ENCODE measurements around the gene SLC35F6. TPM values are rescaled to one million over a fixed set of nuclear protein-coding genes. Genes with fewer than 3 reads are reported as not detected.

SLC35F6 gene
- total and polyA plus RNA-seq, 2 donors (not counting 3 experiments of a cell fraction or from before 2014, with no cell fraction given), result 34.6 to 39.8 TPM

GRCh38 chr2:26769089-26769761 is 5.1 kb downstream of the SLC35F6 start:
- H2AFZ ChIP-seq (ENCODE audit: low read depth, low read length), result no peak overlapping the region
- H3K9me1 ChIP-seq (replicated peaks; ENCODE audit: control insufficient read depth, extremely low read depth, insufficient read depth, low read length), result no peaks in the 10 kb centered on the region
- H3K4me1 ChIP-seq (ENCODE audit: control insufficient read depth, extremely low read depth, insufficient read depth, low read length), result peaks cover 25% of the 10 kb centered on the region
- no peaks in the 10 kb centered on the region for H3K9me3 ChIP-seq (replicated peaks; ENCODE audit: control insufficient read depth, insufficient read depth, low read length)
- DNase-seq (ENCODE audit: low read depth, low spot score) (peak; percentile 24), FAIRE-seq (no peak)
- H3K27me3 ChIP-seq (ENCODE audit: control insufficient read depth in 2 of 2, insufficient read depth in 2 of 2, low read length in 2 of 2), result no peaks in the 10 kb centered on the region
- ChIA-PET POLR2A (no interaction called here), CTCF (interaction anchor here (0.6 to 1.5 kb wide), 6 partner anchors 8 to 190 kb away, joined by 3 to 6 read pairs (median 5); partner anchors contain the start of gene CENPA)
- H3K27ac ChIP-seq (ENCODE audit: insufficient read depth, low read depth, low read length), result no peak overlapping the region
- H3K9ac ChIP-seq (replicated peaks; ENCODE audit: extremely low read depth, insufficient read depth, low read length), result no peak overlapping the region
- no peaks in the 10 kb centered on the region for H4K20me1 ChIP-seq (replicated peaks; ENCODE audit: control insufficient read depth, extremely low read depth, insufficient read depth, low read length)
- H3K4me2 ChIP-seq (ENCODE audit: insufficient read depth, low read length), result no peak overlapping the region
- TF ChIP-seq FOS (IDR thresholded peaks at IDR 0.05; ENCODE audit: borderline replicate concordance, insufficient read depth, low read length), result no peak
- no peak for TF ChIP-seq POLR2A (IDR thresholded peaks at IDR 0.05; ENCODE audit: low read depth, low read length)
- peaks cover 0 to 3% of the 10 kb centered on the region in 2 experiments for H3K36me3 ChIP-seq (ENCODE audit: control insufficient read depth in 2 of 2, extremely low read depth in 1 of 2, insufficient read depth in 2 of 2, low read length in 2 of 2)
- peaks cover 70% of the 10 kb centered on the region for H3K79me2 ChIP-seq (ENCODE audit: control insufficient read depth, insufficient read depth, low read length)
- no peak overlapping the region for H3K4me3 ChIP-seq (replicated peaks in 1 of 3; ENCODE audit: insufficient read depth in 1 of 3, low read depth in 1 of 3, low read length in 3 of 3)
- BruUV-seq (replicated peaks), result no TSS peak
- intact Hi-C loops (cut with micrococcal nuclease), result no loop called here
- dilution Hi-C loops (cut with MboI; ENCODE audit: extremely low pct_ligation_motif_present, low sequenced_read_pairs), result no loop called here

DNA sequence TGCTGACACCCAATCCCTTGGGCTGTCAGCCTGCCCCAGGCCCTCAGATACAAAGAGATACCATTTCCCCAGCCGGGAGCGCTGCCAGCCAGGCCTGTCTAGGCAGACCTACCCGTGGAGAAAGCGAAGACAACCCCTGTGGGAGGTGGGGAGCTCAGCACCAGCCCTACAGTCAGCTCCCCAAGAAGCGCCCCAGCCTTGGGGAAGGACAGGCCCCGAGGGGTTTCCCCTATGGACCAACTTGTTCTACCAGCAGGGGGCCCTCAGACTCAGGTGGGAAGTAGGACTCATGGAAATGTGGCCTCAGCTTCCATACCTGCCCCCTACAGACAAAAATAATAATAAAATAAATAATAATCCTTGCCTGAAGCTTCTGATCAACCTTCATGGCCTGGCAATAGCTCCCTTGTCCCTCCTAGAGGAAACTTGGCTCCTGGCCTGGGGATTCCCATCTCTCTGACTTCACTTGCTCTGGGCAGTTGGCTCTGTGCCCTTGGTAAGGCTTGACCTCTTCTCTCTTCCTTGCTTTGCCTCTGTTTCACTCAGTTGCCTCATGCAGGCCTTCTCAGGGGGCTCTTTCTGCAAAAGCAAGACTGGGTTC is 7.0 kb downstream of the SLC35F6 start:
- DNase-seq (ENCODE audit: low read depth, low spot score) (peak; percentile 69), FAIRE-seq (peak; percentile 63)
- Histone ChIP-seq H3K9ac (replicated peaks; ENCODE audit: extremely low read depth, insufficient read depth, low read length) (no peak overlapping the region), H3K79me2 (ENCODE audit: control insufficient read depth, insufficient read depth, low read length) (peaks cover 51% of the 10 kb centered on the region), H3K4me1 (ENCODE audit: control insufficient read depth, extremely low read depth, insufficient read depth, low read length) (peaks cover 16% of the 10 kb centered on the region), H3K36me3 (ENCODE audit: control insufficient read depth in 2 of 2, extremely low read depth in 1 of 2, insufficient read depth in 2 of 2, low read length in 2 of 2) (peaks cover 0 to 17% of the 10 kb centered on the region in 2 experiments), H4K20me1 (replicated peaks; ENCODE audit: control insufficient read depth, extremely low read depth, insufficient read depth, low read length) (no peaks in the 10 kb centered on the region), H3K9me3 (replicated peaks; ENCODE audit: control insufficient read depth, insufficient read depth, low read length) (no peaks in the 10 kb centered on the region), H3K4me3 (replicated peaks in 1 of 3; ENCODE audit: insufficient read depth in 1 of 3, low read depth in 1 of 3, low read length in 3 of 3) (no peak overlapping the region), H3K27me3 (ENCODE audit: control insufficient read depth in 2 of 2, insufficient read depth in 2 of 2, low read length in 2 of 2) (no peaks in the 10 kb centered on the region), H3K9me1 (replicated peaks; ENCODE audit: control insufficient read depth, extremely low read depth, insufficient read depth, low read length) (no peaks in the 10 kb centered on the region), H2AFZ (ENCODE audit: low read depth, low read length) (no peak overlapping the region), H3K4me2 (ENCODE audit: insufficient read depth, low read length) (no peak overlapping the region), H3K27ac (ENCODE audit: insufficient read depth, low read depth, low read length) (no peak overlapping the region)
- BruUV-seq (replicated peaks), result no TSS peak
- ChIA-PET CTCF (interaction anchor here (1.0 to 1.8 kb wide), 5 partner anchors 9 to 25 kb away, joined by 3 to 7 read pairs (median 4); partner anchors contain the start of gene CENPA), POLR2A (no interaction called here)
- intact Hi-C loops (cut with micrococcal nuclease) (no loop called here), dilution Hi-C loops (cut with MboI; ENCODE audit: extremely low pct_ligation_motif_present, low sequenced_read_pairs) (no loop called here)
- TF ChIP-seq POLR2A (IDR thresholded peaks at IDR 0.05; ENCODE audit: low read depth, low read length) (no peak), CTCF (IDR thresholded peaks at IDR 0.05; ENCODE audit: extremely low read depth in 1 of 2, insufficient read depth in 1 of 2, low read depth in 1 of 2, low read length in 2 of 2) (peak; percentile 35 to 54)

Measured in endothelial cell of umbilical vein (primary cell).